Neural progenitor cell (in vitro differentiated cells): ENCODE measurements around the gene CCDC88A. TPM values are rescaled to one million over a fixed set of nuclear protein-coding genes. Genes with fewer than 3 reads are reported as not detected.
"Not testable (repeated sequence)": the region's sequence is repeated elsewhere in the genome, so short reads cannot be mapped to it uniquely, and the experiment has no call there.

ENCODE experiments used
- DNase-seq: peaks from one replicate; pipeline ENCODE4 v3.0.0-alpha.2; 2016; ENCODE audit warnings: low spot score
- H2AFZ ChIP-seq: fragments of 200-600 bp; sonication (generic); replicated peaks from 2 replicates; pipeline ENCODE4 v1.6.1; 2016; ENCODE audit warnings: antibody characterized with exemption
- H3F3A ChIP-seq: fragments of 200-600 bp; sonication (generic); 2 replicates; pipeline ENCODE4 v1.6.1; 2016; ENCODE audit warnings: antibody characterized with exemption, low read depth
- H3K27ac ChIP-seq: fragments of 200-600 bp; sonication (generic); 2 replicates; pipeline ENCODE4 v1.5.1; 2016; ENCODE audit warnings: mild to moderate bottlenecking
- H3K27me3 ChIP-seq: fragments of 200-600 bp; sonication (generic); 2 replicates; pipeline ENCODE4 v1.6.1; 2016; ENCODE audit warnings: mild to moderate bottlenecking, moderate library complexity
- H3K36me3 ChIP-seq: fragments of 200-600 bp; sonication (generic); 2 replicates; pipeline ENCODE4 v1.5.1; 2016
- H3K4me1 ChIP-seq: fragments of 200-600 bp; sonication (generic); 2 replicates; pipeline ENCODE4 v1.6.1; 2016; ENCODE audit warnings: mixed run types
- H3K4me2 ChIP-seq: fragments of 200-600 bp; sonication (generic); 2 replicates; pipeline ENCODE4 v1.6.1; 2016
- H3K4me3 ChIP-seq: fragments of 200-600 bp; sonication (generic); 2 replicates; pipeline ENCODE4 v1.5.1; 2016
- H3K79me2 ChIP-seq: fragments of 200-600 bp; sonication (generic); 2 replicates; pipeline ENCODE4 v1.6.1; 2016; ENCODE audit warnings: low read depth
- H3K9ac ChIP-seq: fragments of 200-600 bp; sonication (generic); 2 replicates; pipeline ENCODE4 v1.6.1; 2016
- H3K9me3 ChIP-seq: fragments of 200-600 bp; sonication (generic); 2 replicates; pipeline ENCODE4 v1.5.1; 2016; ENCODE audit warnings: low read depth
- H4K20me1 ChIP-seq: fragments of 200-600 bp; sonication (generic); 2 replicates; pipeline ENCODE4 v1.6.1; 2016; ENCODE audit warnings: low read depth
- H3K27ac Mint-ChIP-seq: 3 replicates; pipeline ENCODE4 v1.8.0; 2021; ENCODE audit warnings: mixed read lengths
- H3K27me3 Mint-ChIP-seq: 2 replicates; pipeline ENCODE4 v1.8.0; 2022; ENCODE audit warnings: low read depth, mild to moderate bottlenecking, inconsistent platforms, moderate library complexity, mixed read lengths; ENCODE audit not compliant: insufficient read depth
- H3K36me3 Mint-ChIP-seq: 3 replicates; pipeline ENCODE4 v1.8.0; 2021; ENCODE audit warnings: mixed read lengths
- H3K4me1 Mint-ChIP-seq: 3 replicates; pipeline ENCODE4 v1.8.0; 2021; ENCODE audit warnings: mixed read lengths
- H3K4me3 Mint-ChIP-seq: 3 replicates; pipeline ENCODE4 v1.8.0; 2021; ENCODE audit warnings: mild to moderate bottlenecking, moderate library complexity, mixed read lengths
- H3K9me3 Mint-ChIP-seq: 3 replicates; pipeline ENCODE4 v1.8.0; 2020; ENCODE audit warnings: mixed read lengths
- EZH2 ChIP-seq: fragments of 200-600 bp; sonication (generic); IDR thresholded peaks from 2 replicates; pipeline ENCODE4 v1.6.1; 2017; ENCODE audit warnings: antibody characterized with exemption, mild to moderate bottlenecking, moderate library complexity
- EZH2phosphoT487 ChIP-seq: fragments of 200-600 bp; sonication (generic); IDR thresholded peaks from 2 replicates; pipeline ENCODE4 v1.6.1; 2017; ENCODE audit warnings: antibody characterized with exemption
- total RNA-seq: library from RNA; depleted of rRNA; stranded (reverse); fragments of >200 nt; gene quantifications from 2 replicates; pipeline ENCODE4 v1.2.3, GENCODE V29; 2015; ENCODE audit warnings: low replicate concordance
- TF ChIP-seq, protein P1 (sequence below): fragments of 200-600 bp; sonication (generic); IDR thresholded peaks from 2 replicates; pipeline ENCODE4 v1.5.1; 2017; ENCODE audit warnings: antibody characterized with exemption, mild to moderate bottlenecking

Gene CCDC88A
- total RNA-seq, 1 donor from 2014 or later: 182 TPM

DNA sequence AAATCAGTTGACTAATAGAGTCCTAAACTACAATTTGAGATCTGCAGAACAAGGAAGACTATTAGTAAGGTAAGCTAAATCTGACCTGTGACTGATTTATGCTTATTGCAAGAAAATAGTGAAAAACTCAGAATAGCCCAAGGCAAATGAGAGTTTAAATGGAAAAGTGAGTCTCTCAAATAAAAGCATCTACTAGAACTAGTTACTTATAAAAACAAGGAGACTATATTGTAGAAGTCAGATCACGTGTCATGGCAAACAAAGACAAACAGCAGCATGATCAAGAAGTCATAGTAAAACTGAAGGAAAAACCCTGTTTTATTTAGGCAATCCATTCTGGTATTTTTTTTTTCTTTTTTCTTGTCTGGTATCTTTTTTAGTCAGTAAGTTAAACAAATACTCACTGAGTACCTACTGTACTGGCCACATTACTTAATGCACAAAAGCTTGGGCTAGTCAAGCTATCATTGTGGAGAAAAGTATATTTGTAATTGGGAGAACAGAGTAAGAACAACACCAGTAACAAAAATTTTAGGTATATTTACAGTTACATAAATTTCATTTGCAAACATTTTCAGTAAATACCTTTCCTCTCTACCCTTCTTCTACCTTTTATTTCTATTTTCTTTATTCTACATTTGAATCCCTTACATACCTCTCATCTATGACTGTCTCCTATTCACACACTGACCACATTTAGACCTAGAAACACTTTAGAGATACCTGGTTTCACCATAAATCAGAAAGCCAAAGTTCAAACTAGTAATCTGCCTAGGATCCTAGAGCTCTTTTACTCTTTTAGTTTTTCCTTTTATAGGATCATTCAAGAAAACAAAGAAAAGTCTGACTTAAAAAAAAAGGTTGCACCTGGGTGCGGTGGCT lies 23.7 kb downstream of the CCDC88A start:
- Histone ChIP-seq H3K79me2 (peaks cover 84% of the 10 kb centered on the region), H3K4me3 (no peak overlapping the region), H3K9ac (no peak overlapping the region), H2AFZ (no peak overlapping the region), H3K9me3 (no peaks in the 10 kb centered on the region), H3K27me3 (no peaks in the 10 kb centered on the region), H3K36me3 (no peaks in the 10 kb centered on the region), H4K20me1 (peaks cover under 1% of the 10 kb centered on the region), H3F3A (no peaks in the 10 kb centered on the region), H3K4me2 (no peak overlapping the region), H3K27ac (no peak overlapping the region), H3K4me1 (no peaks in the 10 kb centered on the region)
- Mint-ChIP-seq H3K4me3 (no peak overlapping the region), H3K27me3 (no peaks in the 10 kb centered on the region), H3K4me1 (no peaks in the 10 kb centered on the region), H3K9me3 (peaks cover 3% of the 10 kb centered on the region), H3K36me3 (peaks cover 19% of the 10 kb centered on the region), H3K27ac (no peak overlapping the region)
- TF ChIP-seq EZH2: no peak
- TF ChIP-seq, protein P1, sequence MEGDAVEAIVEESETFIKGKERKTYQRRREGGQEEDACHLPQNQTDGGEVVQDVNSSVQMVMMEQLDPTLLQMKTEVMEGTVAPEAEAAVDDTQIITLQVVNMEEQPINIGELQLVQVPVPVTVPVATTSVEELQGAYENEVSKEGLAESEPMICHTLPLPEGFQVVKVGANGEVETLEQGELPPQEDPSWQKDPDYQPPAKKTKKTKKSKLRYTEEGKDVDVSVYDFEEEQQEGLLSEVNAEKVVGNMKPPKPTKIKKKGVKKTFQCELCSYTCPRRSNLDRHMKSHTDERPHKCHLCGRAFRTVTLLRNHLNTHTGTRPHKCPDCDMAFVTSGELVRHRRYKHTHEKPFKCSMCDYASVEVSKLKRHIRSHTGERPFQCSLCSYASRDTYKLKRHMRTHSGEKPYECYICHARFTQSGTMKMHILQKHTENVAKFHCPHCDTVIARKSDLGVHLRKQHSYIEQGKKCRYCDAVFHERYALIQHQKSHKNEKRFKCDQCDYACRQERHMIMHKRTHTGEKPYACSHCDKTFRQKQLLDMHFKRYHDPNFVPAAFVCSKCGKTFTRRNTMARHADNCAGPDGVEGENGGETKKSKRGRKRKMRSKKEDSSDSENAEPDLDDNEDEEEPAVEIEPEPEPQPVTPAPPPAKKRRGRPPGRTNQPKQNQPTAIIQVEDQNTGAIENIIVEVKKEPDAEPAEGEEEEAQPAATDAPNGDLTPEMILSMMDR: no peak
- no peak for TF ChIP-seq EZH2phosphoT487
- no peak for DNase-seq

DNA sequence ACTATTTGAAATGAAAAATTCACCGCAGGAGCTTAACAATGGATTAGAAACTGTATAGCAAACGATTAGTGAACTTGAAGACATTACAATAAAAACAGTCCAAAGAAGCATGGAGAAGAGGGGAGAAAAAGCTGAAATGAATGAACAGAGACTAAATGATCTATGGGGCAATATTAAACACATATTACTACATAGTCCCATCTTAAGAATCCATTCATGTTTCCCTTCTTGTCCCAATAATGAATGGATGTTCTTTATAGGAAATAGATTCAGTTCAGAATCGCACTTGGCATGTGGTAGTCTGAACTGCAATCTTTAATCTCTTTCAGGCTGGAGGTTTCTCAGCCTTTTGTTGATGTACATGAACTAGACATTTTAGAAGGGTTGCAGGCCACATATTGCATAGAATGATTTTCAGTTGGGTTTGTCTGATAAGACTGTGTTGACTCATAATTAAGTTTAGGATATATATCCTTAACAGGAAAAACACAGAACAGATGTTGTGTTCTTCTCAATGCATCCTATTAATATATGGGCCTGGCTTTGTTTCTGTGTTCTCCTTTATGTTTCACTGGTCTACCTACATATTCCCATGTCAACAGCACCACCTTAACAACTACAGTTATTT lies 27.9 kb downstream of the CCDC88A start:
- H3K36me3 ChIP-seq: no peaks in the 10 kb centered on the region
- H3K9ac ChIP-seq: no peak overlapping the region
- no peak overlapping the region for H3K4me2 ChIP-seq
- H4K20me1 ChIP-seq: peaks cover 22% of the 10 kb centered on the region
- H3F3A ChIP-seq: peaks cover 3% of the 10 kb centered on the region
- no peak overlapping the region for H3K4me3 ChIP-seq
- H3K27me3 ChIP-seq: no peaks in the 10 kb centered on the region
- Mint-ChIP-seq H3K4me3 (no peak overlapping the region), H3K27ac (no peak overlapping the region), H3K4me1 (no peaks in the 10 kb centered on the region), H3K9me3 (peaks cover 3% of the 10 kb centered on the region), H3K36me3 (peaks cover 24% of the 10 kb centered on the region), H3K27me3 (no peaks in the 10 kb centered on the region)
- H3K9me3 ChIP-seq: no peaks in the 10 kb centered on the region
- no peak overlapping the region for H2AFZ ChIP-seq
- H3K4me1 ChIP-seq: no peaks in the 10 kb centered on the region
- DNase-seq: no peak
- H3K27ac ChIP-seq: no peak overlapping the region
- peaks cover 80% of the 10 kb centered on the region for H3K79me2 ChIP-seq
- no peak for TF ChIP-seq EZH2
- TF ChIP-seq EZH2phosphoT487: no peak
- TF ChIP-seq, protein P1: no peak

DNA sequence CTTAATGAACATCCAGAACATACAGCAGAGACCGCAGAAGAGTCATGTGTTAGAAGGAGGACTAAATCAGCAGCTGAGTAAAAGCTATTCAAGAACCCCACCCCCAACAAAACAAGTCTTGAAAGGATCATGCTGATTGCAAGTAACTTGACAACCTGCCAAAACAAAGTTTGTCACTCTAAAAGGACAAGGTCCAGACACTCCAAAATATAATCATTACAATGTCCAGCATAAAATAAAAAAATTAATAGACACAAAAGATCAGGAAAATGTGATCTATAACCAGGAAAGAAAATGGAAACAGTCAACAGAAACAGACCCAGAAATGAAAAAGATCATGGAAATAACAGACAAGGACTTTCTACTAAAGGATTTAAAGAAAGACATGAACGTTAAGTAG lies 28.5 kb downstream of the CCDC88A start:
- H4K20me1 ChIP-seq: peaks cover 22% of the 10 kb centered on the region
- H3F3A ChIP-seq: peaks cover 3% of the 10 kb centered on the region
- no peak overlapping the region for H3K4me3 ChIP-seq
- no peaks in the 10 kb centered on the region for H3K27me3 Mint-ChIP-seq
- no peak overlapping the region for H3K9ac ChIP-seq
- no peak overlapping the region for H3K4me3 Mint-ChIP-seq
- H3K27ac Mint-ChIP-seq: no peak overlapping the region
- H3K27me3 ChIP-seq: no peaks in the 10 kb centered on the region
- H3K9me3 ChIP-seq: no peaks in the 10 kb centered on the region
- TF ChIP-seq, protein P1: no peak
- no peak for TF ChIP-seq EZH2
- TF ChIP-seq EZH2phosphoT487: no peak
- H3K4me1 ChIP-seq: no peaks in the 10 kb centered on the region
- H3K4me1 Mint-ChIP-seq: no peaks in the 10 kb centered on the region
- no peak overlapping the region for H3K4me2 ChIP-seq
- no peak for DNase-seq
- H2AFZ ChIP-seq: no peak overlapping the region
- peaks cover 3% of the 10 kb centered on the region for H3K9me3 Mint-ChIP-seq
- peaks cover 24% of the 10 kb centered on the region for H3K36me3 Mint-ChIP-seq
- no peak overlapping the region for H3K27ac ChIP-seq
- H3K79me2 ChIP-seq: peaks cover 75% of the 10 kb centered on the region
- H3K36me3 ChIP-seq: no peaks in the 10 kb centered on the region

DNA sequence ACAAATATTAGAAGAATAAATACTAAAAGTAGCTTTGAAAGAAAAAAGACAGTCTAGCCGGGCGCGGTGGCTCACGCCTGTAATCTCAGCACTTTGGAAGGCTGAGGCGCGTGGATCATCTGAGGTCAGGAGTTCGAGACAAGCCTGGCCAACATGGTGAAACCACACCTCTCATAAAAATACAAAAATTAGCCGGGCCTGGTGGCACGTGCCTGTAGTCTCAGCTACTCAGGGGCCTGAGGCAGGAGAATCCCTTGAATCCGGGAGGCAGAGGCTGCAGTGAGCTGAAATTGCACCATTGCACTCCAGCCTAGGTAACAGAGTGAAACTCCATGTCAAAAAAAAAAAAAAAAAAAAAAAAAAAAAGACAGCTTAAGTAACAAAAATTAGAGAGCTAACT lies 34.1 kb downstream of the CCDC88A start:
- not testable (repeated sequence) for DNase-seq, H3K27me3 ChIP-seq, H3K4me1 ChIP-seq, H3K4me1 Mint-ChIP-seq, H3F3A ChIP-seq, H3K36me3 ChIP-seq, H3K27ac Mint-ChIP-seq, H3K4me3 ChIP-seq, H3K9me3 ChIP-seq, H3K9ac ChIP-seq, H3K36me3 Mint-ChIP-seq, H3K27ac ChIP-seq, H3K4me2 ChIP-seq, H3K4me3 Mint-ChIP-seq, H3K9me3 Mint-ChIP-seq, H3K27me3 Mint-ChIP-seq, H2AFZ ChIP-seq
- Histone ChIP-seq H4K20me1 (peaks cover 27% of the 10 kb centered on the region), H3K79me2 (peaks cover 50% of the 10 kb centered on the region)
